Measurements from ENCODE around the gene PTPRC.

PTPRC gene

DNA sequence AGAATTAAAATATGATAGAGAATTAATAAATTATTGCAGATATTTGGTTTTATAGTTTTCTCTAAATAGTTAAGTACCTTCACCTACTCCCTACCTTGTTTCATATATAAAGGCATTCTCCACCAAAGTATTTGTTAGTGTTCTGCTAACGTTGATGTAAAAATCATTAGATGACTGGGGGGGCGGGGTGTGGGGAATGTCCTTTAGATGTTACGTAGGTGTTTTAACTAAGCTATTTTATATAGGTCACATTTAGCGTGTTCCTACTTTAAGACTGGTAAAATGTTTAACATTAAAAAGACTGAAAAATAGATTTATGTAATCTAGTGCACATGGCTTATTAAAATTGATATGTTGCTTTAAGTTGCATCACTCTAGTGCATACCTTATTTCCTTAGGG, 48.6 kb downstream of the PTPRC start:
- CTCF ChIA-PET = interaction anchor here (1.9 to 3.2 kb wide), 2 partner anchors 15 to 220 kb away, joined by 5 to 16 read pairs; no protein-coding TSS in a partner anchor
- no CpG with 5 or more reads among the region's 4 CpGs for WGBS (ENCODE audit: insufficient coverage)
- H3K4me3 ChIP-seq (ENCODE audit: control insufficient read depth in 1 of 7, extremely low read depth in 1 of 7, insufficient read depth in 4 of 7, low read depth in 2 of 7, low read length in 6 of 7) = no peak overlapping the region
- H3K27me3 ChIP-seq (replicated peaks in 2 of 5; ENCODE audit: control insufficient read depth in 4 of 5, insufficient read depth in 5 of 5, low read length in 4 of 5) = no peaks in the 10 kb centered on the region
- H3K36me3 ChIP-seq (ENCODE audit: control insufficient read depth in 4 of 4, insufficient read depth in 4 of 4, low read length in 3 of 4) = peaks cover 0 to 24% (median 6%) of the 10 kb centered on the region in 4 experiments
- no peaks in the 10 kb centered on the region for H3K9me3 ChIP-seq (ENCODE audit: control extremely low read depth in 1 of 5, control insufficient read depth in 4 of 5, insufficient read depth in 2 of 5, low read depth in 1 of 5, low read length in 4 of 5)
- POLR2A ChIA-PET = no interaction called here
- H3K27ac ChIP-seq (ENCODE audit: insufficient read depth in 1 of 2, low read depth in 1 of 2, low read length in 2 of 2, poor library complexity in 1 of 2, severe bottlenecking in 2 of 2) = no peak overlapping the region
- no peak for DNase-seq
- peaks cover 28 to 56% (median 40%) of the 10 kb centered on the region in 4 experiments for H3K4me1 ChIP-seq (ENCODE audit: control extremely low read depth in 1 of 4, control insufficient read depth in 4 of 4, insufficient read depth in 4 of 4, low read length in 3 of 4)

GRCh38 chr1:198691063-198691462, 52.2 kb downstream of the PTPRC start:
- WGBS (ENCODE audit: insufficient coverage) = 100% methylated on average over 1 of the region's 1 CpG
- POLR2A ChIA-PET = no interaction called here
- H3K4me3 ChIP-seq (ENCODE audit: control insufficient read depth in 1 of 7, extremely low read depth in 1 of 7, insufficient read depth in 4 of 7, low read depth in 2 of 7, low read length in 6 of 7) = no peak overlapping the region

DNA sequence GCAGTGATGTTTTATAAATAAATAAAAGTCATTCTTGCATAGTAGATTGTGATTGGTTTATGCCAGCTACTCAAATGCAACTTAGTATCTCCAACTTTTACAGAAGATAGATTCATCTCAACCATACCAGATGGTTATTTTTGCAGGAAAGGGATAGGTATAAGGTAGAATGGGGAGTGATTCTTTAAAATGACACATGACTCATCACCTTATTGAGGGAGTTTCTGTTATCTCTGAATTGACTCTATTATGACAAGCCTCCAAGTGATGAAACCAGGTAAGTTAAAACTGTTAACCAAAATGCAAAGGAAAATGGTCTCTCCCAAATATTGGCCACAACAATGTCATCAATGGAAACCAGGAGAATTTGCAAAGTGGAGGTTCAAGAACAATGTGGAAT, 54.5 kb downstream of the PTPRC start:
- Histone ChIP-seq H3K4me1 (ENCODE audit: control extremely low read depth in 1 of 4, control insufficient read depth in 4 of 4, insufficient read depth in 4 of 4, low read length in 3 of 4) (peaks cover 0 to 7% (median 0%) of the 10 kb centered on the region in 4 experiments), H3K27ac (ENCODE audit: insufficient read depth in 1 of 2, low read depth in 1 of 2, low read length in 2 of 2, poor library complexity in 1 of 2, severe bottlenecking in 2 of 2) (no peak overlapping the region), H3K4me3 (ENCODE audit: control insufficient read depth in 1 of 7, extremely low read depth in 1 of 7, insufficient read depth in 4 of 7, low read depth in 2 of 7, low read length in 6 of 7) (no peak overlapping the region), H3K27me3 (replicated peaks in 2 of 5; ENCODE audit: control insufficient read depth in 4 of 5, insufficient read depth in 5 of 5, low read length in 4 of 5) (no peaks in the 10 kb centered on the region), H3K9me3 (ENCODE audit: control extremely low read depth in 1 of 5, control insufficient read depth in 4 of 5, insufficient read depth in 2 of 5, low read depth in 1 of 5, low read length in 4 of 5) (no peaks in the 10 kb centered on the region), H3K36me3 (ENCODE audit: control insufficient read depth in 4 of 4, insufficient read depth in 4 of 4, low read length in 3 of 4) (peaks cover 11 to 51% (median 30%) of the 10 kb centered on the region in 4 experiments)
- no peak for DNase-seq
- POLR2A ChIA-PET = no interaction called here
- CTCF ChIA-PET = no interaction called here

More at GRCh38 chr1:198691063-198691462, 52.2 kb downstream of the PTPRC start:
- Histone ChIP-seq H3K27ac (ENCODE audit: insufficient read depth in 1 of 2, low read depth in 1 of 2, low read length in 2 of 2, poor library complexity in 1 of 2, severe bottlenecking in 2 of 2) (no peak overlapping the region), H3K27me3 (replicated peaks in 2 of 5; ENCODE audit: control insufficient read depth in 4 of 5, insufficient read depth in 5 of 5, low read length in 4 of 5) (no peaks in the 10 kb centered on the region), H3K4me1 (ENCODE audit: control extremely low read depth in 1 of 4, control insufficient read depth in 4 of 4, insufficient read depth in 4 of 4, low read length in 3 of 4) (peaks cover 2 to 20% (median 6%) of the 10 kb centered on the region in 4 experiments), H3K36me3 (ENCODE audit: control insufficient read depth in 4 of 4, insufficient read depth in 4 of 4, low read length in 3 of 4) (peaks cover 3 to 40% (median 13%) of the 10 kb centered on the region in 4 experiments), H3K9me3 (ENCODE audit: control extremely low read depth in 1 of 5, control insufficient read depth in 4 of 5, insufficient read depth in 2 of 5, low read depth in 1 of 5, low read length in 4 of 5) (no peaks in the 10 kb centered on the region)
- CTCF ChIA-PET = interaction anchor here (1.7 kb wide), 1 partner anchor 11 kb away, joined by 9 read pairs; no protein-coding TSS in a partner anchor
- no peak for DNase-seq

GRCh38 chr1:198694542-198694941, 55.7 kb downstream of the PTPRC start:
- no peak overlapping the region for H3K4me3 ChIP-seq (ENCODE audit: control insufficient read depth in 1 of 7, extremely low read depth in 1 of 7, insufficient read depth in 4 of 7, low read depth in 2 of 7, low read length in 6 of 7)
- no peak for DNase-seq
- no CpG with 5 or more reads among the region's 1 CpG for WGBS (ENCODE audit: insufficient coverage)
- H3K36me3 ChIP-seq (ENCODE audit: control insufficient read depth in 4 of 4, insufficient read depth in 4 of 4, low read length in 3 of 4) = peaks cover 11 to 55% (median 36%) of the 10 kb centered on the region in 4 experiments
- ChIA-PET CTCF (no interaction called here), POLR2A (no interaction called here)
- H3K4me1 ChIP-seq (ENCODE audit: control extremely low read depth in 1 of 4, control insufficient read depth in 4 of 4, insufficient read depth in 4 of 4, low read length in 3 of 4) = peaks cover 0 to 3% (median 0%) of the 10 kb centered on the region in 4 experiments
- no peaks in the 10 kb centered on the region for H3K27me3 ChIP-seq (replicated peaks in 2 of 5; ENCODE audit: control insufficient read depth in 4 of 5, insufficient read depth in 5 of 5, low read length in 4 of 5)
- H3K9me3 ChIP-seq (ENCODE audit: control extremely low read depth in 1 of 5, control insufficient read depth in 4 of 5, insufficient read depth in 2 of 5, low read depth in 1 of 5, low read length in 4 of 5) = no peaks in the 10 kb centered on the region
- H3K27ac ChIP-seq (ENCODE audit: insufficient read depth in 1 of 2, low read depth in 1 of 2, low read length in 2 of 2, poor library complexity in 1 of 2, severe bottlenecking in 2 of 2) = no peak overlapping the region

- no peak overlapping the region for H3K4me3 ChIP-seq (ENCODE audit: control insufficient read depth in 1 of 7, extremely low read depth in 1 of 7, insufficient read depth in 4 of 7, low read depth in 2 of 7, low read length in 6 of 7)
- DNase-seq = no peak
- H3K36me3 ChIP-seq (ENCODE audit: control insufficient read depth in 4 of 4, insufficient read depth in 4 of 4, low read length in 3 of 4) = peaks cover 17 to 66% (median 46%) of the 10 kb centered on the region in 4 experiments
- WGBS (ENCODE audit: insufficient coverage) = no CpG with 5 or more reads among the region's 1 CpG
- H3K4me1 ChIP-seq (ENCODE audit: control extremely low read depth in 1 of 4, control insufficient read depth in 4 of 4, insufficient read depth in 4 of 4, low read length in 3 of 4) = no peaks in the 10 kb centered on the region
- no peaks in the 10 kb centered on the region for H3K27me3 ChIP-seq (replicated peaks in 2 of 5; ENCODE audit: control insufficient read depth in 4 of 5, insufficient read depth in 5 of 5, low read length in 4 of 5)
- ChIA-PET CTCF (no interaction called here), POLR2A (interaction anchor here (0.5 to 0.7 kb wide), 2 partner anchors 8 to 9 kb away, joined by 3 read pairs; no protein-coding TSS in a partner anchor)
- no peaks in the 10 kb centered on the region for H3K9me3 ChIP-seq (ENCODE audit: control extremely low read depth in 1 of 5, control insufficient read depth in 4 of 5, insufficient read depth in 2 of 5, low read depth in 1 of 5, low read length in 4 of 5)
- H3K27ac ChIP-seq (ENCODE audit: insufficient read depth in 1 of 2, low read depth in 1 of 2, low read length in 2 of 2, poor library complexity in 1 of 2, severe bottlenecking in 2 of 2) = no peak overlapping the region
Observed at GRCh38 chr1:198696211-198696610, 57.4 kb downstream of the PTPRC start.

DNA sequence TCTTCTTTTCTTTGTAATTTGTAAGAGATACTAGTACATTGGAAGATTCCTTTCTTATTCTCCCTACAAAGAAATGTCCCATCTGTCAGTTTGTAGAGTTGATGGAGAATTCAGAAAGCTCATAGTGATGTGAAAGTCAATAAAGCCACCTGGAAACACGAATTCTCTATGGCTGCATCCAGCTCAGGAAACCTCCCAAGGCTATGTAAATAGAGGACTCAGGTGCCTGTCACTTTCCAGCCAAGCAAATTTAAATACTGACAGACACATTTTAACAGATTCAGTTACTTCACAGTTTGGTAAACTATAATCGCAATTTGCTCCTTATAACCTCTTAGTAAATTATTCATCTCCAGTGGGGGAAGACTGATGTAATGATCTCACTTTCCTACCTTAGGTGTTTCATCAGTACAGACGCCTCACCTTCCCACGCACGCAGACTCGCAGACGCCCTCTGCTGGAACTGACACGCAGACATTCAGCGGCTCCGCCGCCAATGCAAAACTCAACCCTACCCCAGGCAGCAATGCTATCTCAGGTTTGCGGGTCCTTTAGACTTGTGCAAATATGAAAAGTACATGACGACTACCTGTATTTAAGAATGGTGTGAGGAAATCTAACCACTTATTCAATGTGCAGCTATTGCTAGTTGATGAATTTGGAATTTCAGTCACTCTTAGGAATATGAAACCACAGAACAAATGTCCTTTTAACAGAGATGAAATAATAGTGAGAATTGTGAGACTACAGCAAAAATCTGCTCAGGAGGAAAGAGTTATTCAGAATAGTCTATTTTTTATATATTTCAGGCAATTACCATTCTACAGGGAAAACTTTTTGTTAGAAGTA, 60.6 kb downstream of the PTPRC start:
- Histone ChIP-seq H3K4me1 (ENCODE audit: control extremely low read depth in 1 of 4, control insufficient read depth in 4 of 4, insufficient read depth in 4 of 4, low read length in 3 of 4) (no peaks in the 10 kb centered on the region), H3K36me3 (ENCODE audit: control insufficient read depth in 4 of 4, insufficient read depth in 4 of 4, low read length in 3 of 4) (peaks cover 33 to 78% (median 64%) of the 10 kb centered on the region in 4 experiments), H3K4me3 (ENCODE audit: control insufficient read depth in 1 of 7, extremely low read depth in 1 of 7, insufficient read depth in 4 of 7, low read depth in 2 of 7, low read length in 6 of 7) (no peak overlapping the region), H3K27ac (ENCODE audit: insufficient read depth in 1 of 2, low read depth in 1 of 2, low read length in 2 of 2, poor library complexity in 1 of 2, severe bottlenecking in 2 of 2) (no peak overlapping the region), H3K27me3 (replicated peaks in 2 of 5; ENCODE audit: control insufficient read depth in 4 of 5, insufficient read depth in 5 of 5, low read length in 4 of 5) (no peaks in the 10 kb centered on the region), H3K9me3 (ENCODE audit: control extremely low read depth in 1 of 5, control insufficient read depth in 4 of 5, insufficient read depth in 2 of 5, low read depth in 1 of 5, low read length in 4 of 5) (no peaks in the 10 kb centered on the region)
- DNase-seq = peak; percentile 29 to 54 (median 48)
- 94% methylated on average over 7 of the region's 13 CpGs for WGBS (ENCODE audit: insufficient coverage)
- CTCF ChIA-PET = interaction anchor here (1.7 kb wide), 1 partner anchor 12 kb away, joined by 5 read pairs; no protein-coding TSS in a partner anchor
- POLR2A ChIA-PET = no interaction called here

DNA sequence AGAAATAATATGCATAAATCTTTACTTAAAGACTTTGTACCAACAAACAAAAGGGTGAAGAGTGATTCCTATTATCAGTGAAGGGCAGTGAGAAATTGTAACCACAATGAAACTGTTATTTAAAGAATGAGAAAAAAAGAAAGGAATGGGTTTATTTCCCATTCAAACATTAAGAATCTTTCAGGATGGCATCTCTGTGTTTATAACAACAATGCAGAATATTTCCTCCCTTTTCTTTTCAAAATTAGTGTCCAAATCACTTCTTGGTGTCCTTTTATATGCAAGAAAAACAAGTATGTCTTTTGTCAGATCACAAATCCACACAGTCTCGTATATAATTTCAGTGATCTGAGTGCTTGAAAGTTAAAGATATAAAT, 61.2 kb downstream of the PTPRC start:
- peaks cover 36 to 83% (median 65%) of the 10 kb centered on the region in 4 experiments for H3K36me3 ChIP-seq (ENCODE audit: control insufficient read depth in 4 of 4, insufficient read depth in 4 of 4, low read length in 3 of 4)
- ChIA-PET POLR2A (no interaction called here), CTCF (interaction anchor here (0.9 to 1.8 kb wide), 3 partner anchors 12 to 52 kb away, joined by 3 to 5 read pairs (median 4); no protein-coding TSS in a partner anchor)
- no peaks in the 10 kb centered on the region for H3K4me1 ChIP-seq (ENCODE audit: control extremely low read depth in 1 of 4, control insufficient read depth in 4 of 4, insufficient read depth in 4 of 4, low read length in 3 of 4)
- H3K9me3 ChIP-seq (ENCODE audit: control extremely low read depth in 1 of 5, control insufficient read depth in 4 of 5, insufficient read depth in 2 of 5, low read depth in 1 of 5, low read length in 4 of 5) = no peaks in the 10 kb centered on the region
- H3K27ac ChIP-seq (ENCODE audit: insufficient read depth in 1 of 2, low read depth in 1 of 2, low read length in 2 of 2, poor library complexity in 1 of 2, severe bottlenecking in 2 of 2) = no peak overlapping the region
- no CpG with 5 or more reads among the region's 1 CpG for WGBS (ENCODE audit: insufficient coverage)
- H3K4me3 ChIP-seq (ENCODE audit: control insufficient read depth in 1 of 7, extremely low read depth in 1 of 7, insufficient read depth in 4 of 7, low read depth in 2 of 7, low read length in 6 of 7) = no peak overlapping the region
- no peak for DNase-seq
- H3K27me3 ChIP-seq (replicated peaks in 2 of 5; ENCODE audit: control insufficient read depth in 4 of 5, insufficient read depth in 5 of 5, low read length in 4 of 5) = no peaks in the 10 kb centered on the region

Measured in common myeloid progenitor, CD34-positive (primary cell).